Cardiac muscle cell (in vitro differentiated cells and primary cell): Measurements from ENCODE around the gene NF2. TPM values are rescaled to one million over a fixed set of nuclear protein-coding genes. Genes with fewer than 3 reads are reported as not detected.
"Not testable (repeated sequence)": the region's sequence is repeated elsewhere in the genome, so short reads cannot be mapped to it uniquely, and the experiment has no call there.

Experiments
- DNase-seq, 2 donors: peaks; one replicate each; pipeline versions ENCODE4 v3.0.0 to v3.0.0-alpha.2; 2010 to 2017; ENCODE audit warnings: low read depth in 1 of 2, low spot score in 1 of 2
- H3K27ac ChIP-seq: fragments of 200-600 bp; sonication (generic); 2 replicates; pipeline ENCODE4 v1.5.1; 2016
- H3K27me3 ChIP-seq: fragments of 200-600 bp; sonication (generic); 2 replicates; pipeline ENCODE4 v1.6.0; 2016; ENCODE audit warnings: control low read depth
- H3K36me3 ChIP-seq: fragments of 200-600 bp; sonication (generic); 2 replicates; pipeline ENCODE4 v1.5.1; 2016; ENCODE audit warnings: control low read depth
- H3K4me1 ChIP-seq: fragments of 200-600 bp; sonication (generic); 2 replicates; pipeline ENCODE4 v1.8.1; 2017; ENCODE audit warnings: low read depth, mild to moderate bottlenecking, mixed run types
- H3K4me3 ChIP-seq: fragments of 200-600 bp; sonication (generic); 2 replicates; pipeline ENCODE4 v1.5.1; 2016; ENCODE audit warnings: mild to moderate bottlenecking
- H3K9me3 ChIP-seq: fragments of 200-600 bp; sonication (generic); 2 replicates; pipeline ENCODE4 v1.5.1; 2017; ENCODE audit warnings: low read depth, mild to moderate bottlenecking, control low read depth
- polyA plus RNA-seq: library from polyadenylated mRNA; unstranded; fragments of >200 nt; fragmentation: Nextera tagmentation; extraction: Ambion mirVana; gene quantifications from 2 replicates; pipeline ENCODE4 v1.2.1, GENCODE V29; 2016
- total RNA-seq: library from RNA; depleted of rRNA; stranded (reverse); fragments of >200 nt; gene quantifications from 2 replicates; pipeline ENCODE4 v1.2.3, GENCODE V29; 2016
- TF ChIP-seq, protein P1 (sequence below): IDR thresholded peaks from 2 replicates; pipeline ENCODE4 v1.5.1; 2012; ENCODE audit warnings: low read depth, mild to moderate bottlenecking, low read length

NF2 gene
- total RNA-seq (39.0 and 40.2 TPM in 2 replicates), polyA plus RNA-seq (32.8 and 34.6 TPM in 2 replicates)

DNA sequence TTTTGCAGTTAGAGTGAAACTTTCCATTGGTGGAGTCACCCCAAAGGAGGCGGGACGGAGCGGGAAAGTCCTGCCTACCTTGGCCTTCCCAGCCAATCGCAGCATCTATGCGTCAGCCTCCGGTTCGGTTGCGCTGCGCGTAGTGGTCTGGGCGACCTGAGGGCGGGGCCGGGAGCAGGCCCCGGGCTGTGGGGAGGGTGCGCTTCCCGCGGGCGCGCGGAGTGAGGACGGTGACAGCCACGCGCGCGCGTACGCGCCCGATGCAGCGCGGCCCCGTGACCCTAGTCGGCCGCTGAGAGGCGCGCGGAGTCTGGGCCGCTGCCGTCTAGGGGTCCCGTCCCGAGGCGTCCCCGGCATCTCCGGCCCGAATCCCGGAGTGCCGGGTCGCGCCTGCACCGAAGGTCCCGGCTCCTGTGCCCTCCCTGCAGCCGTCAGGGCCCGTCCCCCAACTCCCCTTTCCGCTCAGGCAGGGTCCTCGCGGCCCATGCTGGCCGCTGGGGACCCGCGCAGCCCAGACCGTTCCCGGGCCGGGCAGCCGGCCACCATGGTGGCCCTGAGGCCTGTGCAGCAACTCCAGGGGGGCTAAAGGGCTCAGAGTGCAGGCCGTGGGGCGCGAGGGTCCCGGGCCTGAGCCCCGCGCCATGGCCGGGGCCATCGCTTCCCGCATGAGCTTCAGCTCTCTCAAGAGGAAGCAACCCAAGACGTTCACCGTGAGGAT, at the start of gene NF2:
NF2 (plus strand) TSS at position 276 of the 718 bp plus-strand sequence; CDS start at position 642, 366 bp downstream.
- H3K36me3 ChIP-seq = no peaks in the 10 kb centered on the region
- peak within 1 kb of the TSS; percentile 53 for H3K4me3 ChIP-seq
- peak within 1 kb of the TSS; percentile 78 for H3K27ac ChIP-seq
- H3K27me3 ChIP-seq = no peaks in the 10 kb centered on the region
- peak; percentile 99 to 100 for DNase-seq
- TF ChIP-seq, protein P1, sequence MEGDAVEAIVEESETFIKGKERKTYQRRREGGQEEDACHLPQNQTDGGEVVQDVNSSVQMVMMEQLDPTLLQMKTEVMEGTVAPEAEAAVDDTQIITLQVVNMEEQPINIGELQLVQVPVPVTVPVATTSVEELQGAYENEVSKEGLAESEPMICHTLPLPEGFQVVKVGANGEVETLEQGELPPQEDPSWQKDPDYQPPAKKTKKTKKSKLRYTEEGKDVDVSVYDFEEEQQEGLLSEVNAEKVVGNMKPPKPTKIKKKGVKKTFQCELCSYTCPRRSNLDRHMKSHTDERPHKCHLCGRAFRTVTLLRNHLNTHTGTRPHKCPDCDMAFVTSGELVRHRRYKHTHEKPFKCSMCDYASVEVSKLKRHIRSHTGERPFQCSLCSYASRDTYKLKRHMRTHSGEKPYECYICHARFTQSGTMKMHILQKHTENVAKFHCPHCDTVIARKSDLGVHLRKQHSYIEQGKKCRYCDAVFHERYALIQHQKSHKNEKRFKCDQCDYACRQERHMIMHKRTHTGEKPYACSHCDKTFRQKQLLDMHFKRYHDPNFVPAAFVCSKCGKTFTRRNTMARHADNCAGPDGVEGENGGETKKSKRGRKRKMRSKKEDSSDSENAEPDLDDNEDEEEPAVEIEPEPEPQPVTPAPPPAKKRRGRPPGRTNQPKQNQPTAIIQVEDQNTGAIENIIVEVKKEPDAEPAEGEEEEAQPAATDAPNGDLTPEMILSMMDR = no peak
- peaks cover 7% of the 10 kb centered on the region for H3K4me1 ChIP-seq
- H3K9me3 ChIP-seq = no peaks in the 10 kb centered on the region

DNA sequence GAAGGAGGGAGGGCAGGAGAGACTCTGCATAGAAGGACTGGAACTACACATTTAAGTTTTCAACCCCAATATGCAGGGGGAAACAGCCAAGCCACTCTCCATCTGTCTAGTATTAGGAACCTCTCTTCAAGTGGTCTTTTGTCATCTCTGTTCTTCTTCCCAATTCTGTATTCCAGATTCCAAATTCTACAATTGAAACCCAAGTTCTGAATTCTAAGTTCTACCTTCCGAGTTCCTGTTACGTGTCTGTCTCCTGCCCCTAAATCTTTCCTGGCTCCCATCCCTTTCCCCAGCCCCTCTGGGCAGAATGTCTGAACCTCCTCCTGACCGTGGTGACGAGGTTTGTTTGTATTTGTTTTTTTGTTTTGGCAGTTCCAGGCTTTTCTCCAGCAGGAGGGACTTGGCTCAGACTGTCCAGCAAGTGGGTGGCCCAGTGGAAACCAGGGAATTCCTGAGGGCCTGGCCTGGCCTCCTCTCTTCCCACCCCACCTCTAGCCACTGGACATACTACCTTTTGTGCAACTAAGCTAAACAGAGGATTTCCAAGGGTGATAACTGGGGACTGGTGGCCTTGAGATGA, 48.3 kb upstream of the NF2 start:
- Histone ChIP-seq H3K36me3 (peaks cover 20% of the 10 kb centered on the region), H3K4me1 (no peaks in the 10 kb centered on the region), H3K9me3 (no peaks in the 10 kb centered on the region), H3K4me3 (no peak overlapping the region), H3K27me3 (no peaks in the 10 kb centered on the region), H3K27ac (peak overlapping the region; percentile 93)
- DNase-seq = no peak
- TF ChIP-seq, protein P1 = no peak

GRCh38 chr22:29559030-29559429, 44.4 kb upstream of the NF2 start:
- Histone ChIP-seq H3K9me3 (no peaks in the 10 kb centered on the region), H3K27me3 (no peaks in the 10 kb centered on the region), H3K36me3 (peaks cover 40% of the 10 kb centered on the region), H3K4me3 (no peak overlapping the region), H3K4me1 (peaks cover 7% of the 10 kb centered on the region), H3K27ac (no peak overlapping the region)
- TF ChIP-seq, protein P1 = no peak
- DNase-seq = no peak

DNA sequence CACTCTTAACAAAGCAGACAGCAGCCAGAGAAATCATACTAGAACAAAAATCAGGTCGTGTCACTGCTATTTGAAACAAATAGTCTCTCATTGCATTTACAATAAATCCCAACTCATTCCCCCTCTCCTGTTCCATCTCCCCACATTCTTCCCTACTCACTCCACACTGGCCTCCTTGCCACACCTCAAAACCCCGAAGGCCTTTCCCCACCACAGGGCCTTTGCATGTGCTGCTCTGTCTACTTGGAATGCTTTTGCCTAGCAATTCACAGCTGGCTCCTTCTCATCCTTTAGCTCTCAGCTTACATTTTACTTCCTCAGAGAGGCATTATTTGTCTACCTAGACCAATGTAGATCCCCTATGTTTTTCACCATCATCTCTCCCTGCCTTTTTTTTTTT, 43.6 kb upstream of the NF2 start:
- no peak overlapping the region for H3K27ac ChIP-seq
- H3K9me3 ChIP-seq = no peaks in the 10 kb centered on the region
- peaks cover 7% of the 10 kb centered on the region for H3K4me1 ChIP-seq
- no peak for DNase-seq
- H3K36me3 ChIP-seq = peaks cover 40% of the 10 kb centered on the region
- TF ChIP-seq, protein P1 = no peak
- H3K4me3 ChIP-seq = no peak overlapping the region
- H3K27me3 ChIP-seq = no peaks in the 10 kb centered on the region

DNA sequence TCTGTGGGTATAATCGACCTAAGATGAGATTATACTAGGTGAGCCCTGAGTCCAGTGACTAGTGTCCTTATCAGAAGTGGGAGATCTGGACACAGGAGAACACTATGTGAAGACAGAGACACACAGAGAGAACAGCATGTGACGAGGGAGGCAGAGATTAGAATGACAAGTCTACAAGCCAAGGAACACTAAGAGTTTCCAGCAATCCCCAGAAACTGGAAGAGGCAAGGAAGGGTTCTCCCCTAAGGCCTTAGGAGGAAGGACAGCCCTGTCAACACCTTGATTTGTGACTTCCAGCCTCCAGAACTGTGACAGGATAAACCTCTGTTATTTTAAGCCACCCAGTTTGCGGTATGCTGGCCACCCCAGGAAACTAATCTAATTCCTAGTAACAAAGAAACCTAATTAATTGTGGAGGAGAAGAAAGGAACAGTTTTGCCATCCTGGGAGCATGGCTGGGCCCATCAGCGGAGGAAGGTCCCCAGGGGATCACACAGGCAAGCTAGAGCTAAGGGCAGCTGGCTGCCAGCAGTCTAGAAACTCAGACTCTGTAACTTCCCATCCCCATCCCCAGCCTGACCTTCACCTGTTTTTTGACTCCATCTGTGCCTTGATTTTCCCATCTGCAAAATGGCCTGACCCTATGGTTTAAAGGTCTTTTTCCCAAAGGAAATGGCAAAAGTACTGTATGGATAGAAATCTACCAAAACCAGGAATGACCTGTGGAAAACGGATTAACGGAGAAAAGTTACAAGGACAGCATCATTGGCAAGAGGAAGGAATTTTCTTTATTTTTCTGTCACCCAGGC, 39.6 kb upstream of the NF2 start:
- DNase-seq = peak in 1 of 2 donors; percentile 56
- peak overlapping the region; percentile 78 for H3K27ac ChIP-seq
- H3K36me3 ChIP-seq = peaks cover 35% of the 10 kb centered on the region
- no peak overlapping the region for H3K4me3 ChIP-seq
- TF ChIP-seq, protein P1 = no peak
- H3K9me3 ChIP-seq = no peaks in the 10 kb centered on the region
- peaks cover 7% of the 10 kb centered on the region for H3K4me1 ChIP-seq
- no peaks in the 10 kb centered on the region for H3K27me3 ChIP-seq

DNA sequence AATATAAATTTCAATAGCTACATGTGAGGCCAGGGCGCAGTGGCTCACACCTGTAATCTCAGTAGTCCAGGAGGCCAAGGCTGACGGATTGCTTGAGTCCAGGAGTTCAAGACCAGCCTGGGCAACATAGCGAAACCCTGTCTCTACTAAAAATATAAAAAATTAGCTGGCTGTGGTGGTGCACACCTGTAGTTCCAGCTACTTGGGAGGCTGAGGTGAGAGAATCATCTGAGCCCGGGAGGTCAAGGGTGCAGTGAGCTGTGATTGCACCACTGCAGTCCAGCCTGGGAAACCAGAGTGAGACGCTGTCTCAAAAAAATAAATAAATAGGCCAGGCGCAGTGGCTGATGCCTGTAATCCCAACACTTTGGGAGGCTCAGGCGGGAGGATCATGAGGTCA, 36.9 kb upstream of the NF2 start:
- not testable (repeated sequence) for DNase-seq, H3K27ac ChIP-seq, H3K27me3 ChIP-seq, H3K4me1 ChIP-seq, H3K9me3 ChIP-seq, H3K4me3 ChIP-seq
- peaks cover 20% of the 10 kb centered on the region for H3K36me3 ChIP-seq
